Colonic mucosa (tissue), 4 donors: ENCODE results near the gene PTPRQ. TPM values are rescaled to one million over a fixed set of nuclear protein-coding genes. Genes with fewer than 3 reads are reported as not detected.

Experiments used
- DNase-seq: peaks from one replicate; pipeline ENCODE4 v3.0.0-alpha.2; 2020
- H3K27ac ChIP-seq: fragments of 200-600 bp; one replicate; pipeline ENCODE4 v1.8.0; 2021
- H3K27me3 ChIP-seq: fragments of 200-600 bp; one replicate; pipeline ENCODE4 v1.8.0; 2021
- H3K36me3 ChIP-seq: fragments of 200-600 bp; one replicate; pipeline ENCODE4 v1.8.0; 2021
- H3K4me1 ChIP-seq: fragments of 200-600 bp; one replicate; pipeline ENCODE4 v1.8.0; 2021; ENCODE audit warnings: mild to moderate bottlenecking
- H3K4me3 ChIP-seq: fragments of 200-600 bp; one replicate; pipeline ENCODE4 v1.8.0; 2021
- H3K9ac ChIP-seq, 2 donors: one replicate each; pipeline ENCODE4 v1.7.0; 2013; ENCODE audit warnings: control low read depth in 2 of 2, low read depth in 2 of 2, low read length in 2 of 2
- H3K9me3 ChIP-seq: fragments of 200-600 bp; one replicate; pipeline ENCODE4 v1.8.0; 2021
- CTCF ChIP-seq: fragments of 200-600 bp; IDR thresholded peaks from one replicate; pipeline ENCODE4 v1.8.0; 2022; ENCODE audit warnings: antibody characterized with exemption, mild to moderate bottlenecking
- intact Hi-C: fragments of 100-400 bp; cut with DNase I; formaldehyde crosslinking; loops from one replicate; pipeline ENCODE4 v1.14.1; 2022
- total RNA-seq, 2 donors: library from RNA; stranded (reverse); fragmentation: NEBNext Ultra II Directional in 1 of 2; extraction: Animal tissue kit (Norgen Biotek cat#: 25700) in 1 of 2; gene quantifications; one replicate each; pipeline ENCODE4 v1.2.1, GENCODE V29; 2021
- donor health status: healthy.
- donor health status: DM: no; HTN: no; CAD: no.
- donor health status: DM: no; HTN: no; CAD: no.

The PTPRQ gene
- total RNA-seq, 2 donors from 2014 or later = not detected

- Histone ChIP-seq H3K27me3 (no peaks in the 10 kb centered on the region), H3K27ac (no peak overlapping the region), H3K4me1 (no peaks in the 10 kb centered on the region), H3K4me3 (no peak overlapping the region), H3K9ac (no peak overlapping the region), H3K36me3 (no peaks in the 10 kb centered on the region), H3K9me3 (no peaks in the 10 kb centered on the region)
- no peak for TF ChIP-seq CTCF
- intact Hi-C loops = no loop called here
- no peak for DNase-seq
Observed at GRCh38 chr12:80406253-80406652, 37.8 kb upstream of the PTPRQ start.

DNA sequence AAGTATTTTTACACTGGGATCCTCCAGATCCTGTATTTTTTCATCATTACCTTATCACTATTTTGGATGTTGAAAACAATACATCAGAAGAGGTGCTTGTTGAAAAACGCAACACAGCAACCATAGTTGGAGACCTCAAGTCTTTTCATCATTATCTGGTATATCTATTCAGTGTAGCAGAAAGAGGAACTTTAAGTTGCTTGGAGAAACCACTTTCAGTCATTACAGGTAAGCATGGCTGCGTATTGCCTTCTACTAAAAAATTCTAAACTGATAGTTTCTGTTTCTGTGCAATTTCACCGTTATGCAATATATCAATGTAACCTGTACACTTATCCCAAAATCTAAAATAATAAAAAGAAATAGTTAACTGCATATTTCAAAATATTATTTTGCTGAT lies 32.2 kb upstream of the PTPRQ start:
- intact Hi-C loops = no loop called here
- Histone ChIP-seq H3K27me3 (no peaks in the 10 kb centered on the region), H3K9ac (no peak overlapping the region), H3K4me1 (no peaks in the 10 kb centered on the region), H3K27ac (no peak overlapping the region), H3K36me3 (no peaks in the 10 kb centered on the region), H3K9me3 (no peaks in the 10 kb centered on the region), H3K4me3 (no peak overlapping the region)
- no peak for TF ChIP-seq CTCF
- DNase-seq = no peak

DNA sequence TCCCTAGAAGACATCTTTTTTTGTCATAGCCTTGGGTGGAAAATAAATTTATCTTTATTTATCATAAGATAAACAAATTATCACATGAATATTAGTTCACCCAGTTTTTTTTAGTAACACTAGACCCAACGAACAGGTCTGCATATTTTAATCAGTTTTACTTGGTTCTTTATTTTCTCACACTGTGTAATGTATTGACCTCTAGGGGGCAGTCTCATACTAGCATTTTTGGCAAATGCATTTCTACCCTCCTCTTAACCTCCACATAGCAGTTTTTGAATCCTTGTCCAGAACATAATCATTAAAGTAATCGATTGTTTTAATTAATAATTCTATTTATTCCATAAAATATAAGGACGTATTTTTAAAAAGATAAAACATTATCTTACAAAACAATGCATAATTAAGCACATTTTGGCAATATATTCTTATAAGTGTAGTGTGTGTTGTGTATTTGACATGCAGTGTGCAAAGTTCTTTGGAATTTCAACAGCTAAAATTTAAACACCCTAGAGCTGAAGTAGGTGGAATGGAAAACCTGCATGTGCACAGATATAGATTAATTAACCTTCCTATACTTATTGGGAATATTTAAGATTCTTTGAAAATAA lies 31.6 kb upstream of the PTPRQ start:
- Histone ChIP-seq H3K9ac (no peak overlapping the region), H3K9me3 (no peaks in the 10 kb centered on the region), H3K27me3 (no peaks in the 10 kb centered on the region), H3K27ac (no peak overlapping the region), H3K4me1 (no peaks in the 10 kb centered on the region), H3K4me3 (no peak overlapping the region), H3K36me3 (no peaks in the 10 kb centered on the region)
- DNase-seq = no peak
- peak; percentile 62 for TF ChIP-seq CTCF
- intact Hi-C loops = no loop called here

GRCh38 chr12:80413462-80413861 lies 30.6 kb upstream of the PTPRQ start:
- H3K4me1 ChIP-seq = no peaks in the 10 kb centered on the region
- H3K27ac ChIP-seq = no peak overlapping the region
- no peak for TF ChIP-seq CTCF
- no peak overlapping the region for H3K4me3 ChIP-seq
- no peaks in the 10 kb centered on the region for H3K9me3 ChIP-seq
- H3K36me3 ChIP-seq = no peaks in the 10 kb centered on the region
- intact Hi-C loops = no loop called here
- no peak for DNase-seq
- no peaks in the 10 kb centered on the region for H3K27me3 ChIP-seq
- H3K9ac ChIP-seq = no peak overlapping the region

DNA sequence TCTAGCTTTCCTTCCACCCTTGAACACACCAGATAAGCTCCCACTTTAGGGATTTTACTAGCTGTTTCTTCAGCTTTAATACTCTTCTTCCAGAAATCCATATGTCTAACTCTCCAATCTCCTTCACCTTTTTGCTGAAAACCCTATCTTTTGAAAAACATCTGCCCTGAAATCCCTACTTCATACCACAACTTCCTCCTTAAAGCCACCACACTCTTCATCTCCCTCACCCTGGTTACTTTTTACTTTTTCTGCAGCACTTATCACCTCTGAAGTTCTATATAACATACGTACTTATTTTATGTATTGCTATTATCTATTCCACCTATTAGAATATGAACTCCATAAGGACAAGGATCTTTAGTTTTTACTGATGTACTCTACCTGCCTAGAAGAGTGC lies 28.6 kb upstream of the PTPRQ start:
- no peaks in the 10 kb centered on the region for H3K9me3 ChIP-seq
- no peaks in the 10 kb centered on the region for H3K27me3 ChIP-seq
- no peak for DNase-seq
- no peak for TF ChIP-seq CTCF
- intact Hi-C loops = no loop called here
- no peak overlapping the region for H3K27ac ChIP-seq
- H3K36me3 ChIP-seq = no peaks in the 10 kb centered on the region
- H3K4me3 ChIP-seq = no peak overlapping the region
- no peak overlapping the region for H3K9ac ChIP-seq
- no peaks in the 10 kb centered on the region for H3K4me1 ChIP-seq
